Endometrium (tissue), 2 donors: ENCODE results near the gene GPR137B.

Experiments
- FAIRE-seq: peaks from 2 replicates; lab custom pipeline; 2012; peaks lifted over from hg19 to GRCh38; lab: Jason Lieb, UNC
- donor health status: control.
- donor health status: control.

Gene GPR137B, protein sequence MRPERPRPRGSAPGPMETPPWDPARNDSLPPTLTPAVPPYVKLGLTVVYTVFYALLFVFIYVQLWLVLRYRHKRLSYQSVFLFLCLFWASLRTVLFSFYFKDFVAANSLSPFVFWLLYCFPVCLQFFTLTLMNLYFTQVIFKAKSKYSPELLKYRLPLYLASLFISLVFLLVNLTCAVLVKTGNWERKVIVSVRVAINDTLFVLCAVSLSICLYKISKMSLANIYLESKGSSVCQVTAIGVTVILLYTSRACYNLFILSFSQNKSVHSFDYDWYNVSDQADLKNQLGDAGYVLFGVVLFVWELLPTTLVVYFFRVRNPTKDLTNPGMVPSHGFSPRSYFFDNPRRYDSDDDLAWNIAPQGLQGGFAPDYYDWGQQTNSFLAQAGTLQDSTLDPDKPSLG

GRCh38 chr1:236142253-236143103 is at the start of gene GPR137B:
Gene GPR137B, plus strand, starts transcription at chr1:236142539. Its CDS starts 84 bp downstream, at chr1:236142623.
- FAIRE-seq: no peak

DNA sequence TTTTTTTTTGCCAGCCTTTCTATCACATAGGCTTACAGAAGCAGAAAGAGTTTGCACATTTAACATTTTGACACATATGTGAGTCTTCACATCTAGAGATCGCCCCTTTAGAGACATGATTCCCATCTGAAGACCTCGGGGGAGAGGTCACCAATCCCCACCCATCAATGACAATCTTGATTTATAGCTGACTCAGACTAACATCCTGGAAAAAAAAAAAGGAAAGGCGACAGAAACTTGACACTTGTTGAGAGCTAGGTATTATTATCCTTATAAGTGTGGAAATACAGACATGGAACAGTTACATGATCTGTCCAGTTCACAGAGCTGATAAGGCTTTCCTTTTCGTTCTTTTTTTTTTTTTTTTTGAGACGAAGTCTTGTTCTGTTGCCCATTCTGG is 49.4 kb upstream of the GPR137B start:
- FAIRE-seq: no peak

DNA sequence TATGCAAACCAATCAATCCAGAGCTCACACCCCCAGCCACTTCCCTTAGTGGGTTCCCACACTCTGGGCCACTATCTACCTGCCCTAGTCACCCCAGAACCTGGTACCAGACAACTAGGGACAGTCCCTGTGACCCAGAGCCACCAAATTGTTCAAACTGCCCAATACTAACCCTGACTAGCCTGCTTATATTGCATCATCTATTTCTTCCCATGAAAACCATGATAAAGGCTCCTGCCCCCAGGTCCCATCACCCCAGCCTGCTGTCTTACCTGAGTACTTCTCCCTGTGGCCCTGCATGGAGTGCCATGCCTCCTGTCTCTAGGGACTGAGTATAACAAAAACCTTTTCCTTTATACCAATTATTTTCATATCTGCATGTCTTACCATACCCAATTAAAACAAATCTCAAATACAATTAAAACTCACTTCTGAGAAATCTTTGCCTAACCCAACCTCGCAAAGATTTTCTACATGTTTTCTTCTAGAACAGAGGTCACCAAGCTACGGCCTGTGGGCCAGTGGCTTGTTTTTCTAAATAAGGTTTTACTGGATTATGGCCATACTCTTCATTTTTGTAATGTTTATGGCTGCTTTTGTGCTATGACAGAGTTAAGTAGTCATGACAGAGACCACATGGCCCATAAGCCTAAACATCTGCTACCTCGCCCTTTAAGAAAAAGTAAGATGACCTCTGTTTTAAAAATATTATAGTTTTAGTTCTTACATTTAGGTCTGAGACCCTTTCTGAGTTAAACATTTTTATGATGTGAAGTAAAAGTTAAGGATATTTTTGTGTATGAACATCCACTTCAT is 46.4 kb upstream of the GPR137B start:
- no peak for FAIRE-seq

- peak; percentile 100 for FAIRE-seq
These were observed 45.5 kb upstream of the GPR137B start for GRCh38 chr1:236096660-236097482.

- no peak for FAIRE-seq
These were observed 44.1 kb upstream of the GPR137B start for GRCh38 chr1:236098267-236098666.

- no peak for FAIRE-seq
These were observed 42.9 kb upstream of the GPR137B start for GRCh38 chr1:236099355-236099974.

- no peak for FAIRE-seq
These were observed 41.5 kb upstream of the GPR137B start for GRCh38 chr1:236100799-236101198.

- no peak for FAIRE-seq
These were observed 40.8 kb upstream of the GPR137B start for GRCh38 chr1:236101233-236102200.

DNA sequence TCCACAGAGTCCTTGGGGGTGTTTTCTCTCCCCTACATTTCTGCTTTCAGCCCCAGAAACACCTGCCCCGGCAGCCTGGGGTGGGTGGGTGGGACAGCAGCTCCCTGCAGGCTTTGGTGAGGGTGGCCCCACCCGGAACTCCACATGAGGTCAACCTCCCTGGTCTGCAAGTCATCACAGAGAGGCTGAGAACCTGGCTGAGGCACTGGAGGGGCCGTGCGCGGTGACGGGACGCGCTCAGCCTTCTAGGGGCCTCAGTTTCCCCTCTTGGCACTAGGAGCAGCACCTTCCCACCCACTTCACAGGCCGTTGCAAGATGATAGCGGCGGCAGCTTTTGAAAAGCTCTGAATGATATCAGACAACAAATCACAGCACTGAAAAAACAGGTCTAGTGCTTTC is 39.7 kb upstream of the GPR137B start:
- no peak for FAIRE-seq

DNA sequence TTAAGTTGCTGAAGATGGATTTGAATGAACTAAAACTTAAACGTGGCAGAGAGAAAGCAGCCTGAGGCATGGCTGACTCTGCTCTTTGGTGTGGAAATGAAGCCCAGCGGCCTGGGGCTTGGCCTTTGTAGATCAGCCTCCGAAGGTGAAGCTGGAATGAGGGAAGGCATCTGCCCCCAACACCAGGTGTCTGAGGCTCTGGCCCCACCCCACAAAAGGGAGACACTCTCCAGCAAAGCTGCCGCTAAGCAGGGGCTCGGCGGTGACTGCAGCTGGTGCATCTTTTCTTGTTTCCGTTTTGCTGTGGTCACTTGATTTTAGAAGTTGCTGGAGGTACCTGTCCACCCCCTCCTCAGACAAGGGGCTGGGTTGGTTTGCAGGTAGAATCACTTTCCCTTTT is 39.3 kb upstream of the GPR137B start:
- no peak for FAIRE-seq

GRCh38 chr1:236103646-236104218 is 38.6 kb upstream of the GPR137B start:
- FAIRE-seq: peak; percentile 70

DNA sequence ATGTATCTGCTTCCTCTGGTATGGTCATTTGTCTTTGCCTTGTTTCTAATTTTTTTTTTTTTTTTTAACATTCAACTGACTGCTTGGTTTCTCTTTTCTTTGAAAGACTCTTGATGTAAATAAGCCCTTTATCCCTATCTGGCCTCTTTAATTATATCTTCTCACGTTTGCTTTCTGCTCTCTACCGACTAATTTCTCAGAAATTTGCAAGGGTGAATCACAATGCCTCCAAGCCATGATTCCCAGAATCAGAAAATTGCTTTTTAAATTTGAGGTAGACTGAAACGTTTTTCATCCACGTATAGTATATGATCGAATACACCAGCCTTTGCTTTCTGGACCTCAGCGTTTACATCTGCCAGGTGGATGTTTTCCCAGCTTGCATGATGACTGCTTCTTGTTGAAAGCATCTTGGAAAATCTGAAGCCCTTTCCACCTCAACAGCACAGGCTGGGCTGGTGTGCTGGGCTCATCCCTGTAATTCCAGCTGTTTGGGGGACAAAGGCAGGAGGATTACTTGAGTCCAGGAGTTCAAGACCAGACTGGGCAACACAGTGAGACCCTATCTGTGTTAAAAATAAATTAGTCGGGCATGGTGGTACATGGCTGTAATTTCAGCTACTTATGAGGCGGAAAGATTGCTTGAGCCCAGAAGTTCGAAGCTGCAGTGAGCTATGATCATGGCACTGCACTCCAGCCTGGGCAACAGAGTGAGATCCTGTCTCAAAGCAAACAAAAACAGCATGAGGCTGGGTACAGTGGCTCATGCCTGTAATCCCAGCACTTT is 35.0 kb upstream of the GPR137B start:
- FAIRE-seq: no peak

DNA sequence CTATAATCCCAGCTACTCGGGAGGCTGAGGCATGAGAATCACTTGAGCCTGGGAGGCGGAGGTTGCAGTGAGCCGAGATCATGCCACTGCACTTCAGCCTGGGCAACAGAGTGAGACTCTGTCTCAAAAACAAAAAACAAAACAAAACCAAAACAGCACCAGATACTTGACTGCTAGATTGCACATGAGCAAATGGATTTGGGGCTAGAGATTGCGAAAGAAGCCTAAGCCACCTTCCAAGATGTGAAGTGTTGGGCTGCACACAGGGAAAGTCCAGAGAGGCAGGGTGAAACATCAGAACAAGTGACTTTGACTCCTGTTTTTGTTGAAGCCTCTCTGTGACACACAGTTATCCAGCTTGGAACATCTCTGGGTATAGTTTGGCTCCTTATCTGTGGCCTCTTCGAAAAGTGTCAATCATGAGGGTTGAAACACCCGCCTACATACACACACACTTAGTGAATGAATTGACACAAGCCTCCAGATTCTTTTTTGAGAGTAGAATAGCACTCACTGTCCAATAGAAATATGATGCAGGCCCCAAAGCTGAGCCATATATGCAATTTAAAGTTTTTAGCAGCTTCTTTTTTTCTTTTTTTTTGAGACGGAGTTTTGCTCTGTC is 34.2 kb upstream of the GPR137B start:
- no peak for FAIRE-seq

DNA sequence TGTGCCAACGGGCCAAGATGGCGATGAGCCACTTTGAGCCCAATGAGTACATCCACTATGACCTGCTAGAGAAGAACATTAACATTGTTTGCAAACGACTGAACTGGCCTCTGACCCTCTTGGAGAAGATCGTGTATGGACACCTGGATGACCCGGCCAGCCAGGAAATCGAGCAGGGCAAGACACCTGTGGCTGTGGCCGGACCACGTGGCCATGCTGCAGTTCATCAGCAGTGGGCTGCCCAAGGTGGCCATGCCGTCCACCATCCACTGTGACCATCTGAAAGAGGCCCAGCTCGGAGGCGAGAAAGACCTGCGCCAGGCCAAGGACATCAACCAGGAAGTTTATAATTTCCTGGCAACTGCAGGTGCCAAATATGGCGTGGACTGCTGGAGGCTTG is 32.2 kb upstream of the GPR137B start:
- FAIRE-seq: no peak

DNA sequence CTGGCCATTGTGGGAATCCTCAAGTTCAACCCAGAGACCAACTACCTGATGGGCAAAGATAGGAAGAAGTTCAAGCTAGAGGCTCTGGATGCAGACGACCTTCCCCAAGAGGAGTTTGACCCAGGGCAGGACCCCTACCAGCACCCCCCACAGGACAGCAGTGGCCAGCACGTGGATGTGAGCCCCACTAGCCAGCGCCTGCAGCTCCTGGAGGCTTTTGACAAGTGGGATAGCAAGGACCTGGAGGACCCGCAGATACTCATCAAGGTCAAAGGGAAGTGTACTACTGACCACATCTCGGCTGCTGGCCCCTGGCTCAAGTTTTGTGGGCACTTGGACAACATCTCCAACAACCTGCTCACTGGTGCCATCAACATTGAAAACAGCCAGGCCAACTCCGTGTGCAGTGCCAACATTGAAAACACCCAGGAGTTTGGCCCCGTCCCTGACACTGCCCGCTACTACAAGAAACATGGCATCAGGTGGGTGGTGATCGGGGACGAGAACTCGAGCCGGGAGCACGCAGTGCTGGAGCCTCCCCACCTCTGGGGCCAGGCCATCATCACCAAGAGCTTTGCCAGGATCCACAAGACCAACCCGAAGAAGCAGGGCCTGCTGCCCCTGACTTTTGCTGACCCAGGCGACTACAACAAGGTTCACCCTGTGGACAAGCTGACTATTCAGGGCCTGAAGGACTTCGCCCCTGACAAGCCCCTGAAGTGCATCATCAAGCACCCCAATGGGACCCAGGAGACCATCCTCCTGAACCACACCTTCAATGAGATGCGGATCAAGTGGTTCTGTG is 30.6 kb upstream of the GPR137B start:
- no peak for FAIRE-seq

DNA sequence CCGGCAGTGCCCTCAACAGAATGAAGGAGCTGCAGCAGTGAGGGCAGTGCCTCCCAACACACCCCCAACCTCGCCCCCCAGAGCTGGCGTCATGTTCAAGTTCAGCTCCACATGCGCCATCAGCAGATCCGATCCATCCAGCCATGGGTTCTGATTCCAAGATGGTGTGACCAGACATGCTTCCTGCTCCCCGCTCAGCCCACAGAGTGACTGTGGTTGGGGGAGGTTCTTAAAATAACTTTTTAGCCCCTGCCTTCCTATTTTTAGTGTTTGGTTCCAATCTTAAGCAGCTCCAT is 30.1 kb upstream of the GPR137B start:
- no peak for FAIRE-seq

- FAIRE-seq: no peak
These were observed 28.9 kb upstream of the GPR137B start for GRCh38 chr1:236113324-236114032.
